ENCODE data around the gene POLK.

POLK gene

DNA sequence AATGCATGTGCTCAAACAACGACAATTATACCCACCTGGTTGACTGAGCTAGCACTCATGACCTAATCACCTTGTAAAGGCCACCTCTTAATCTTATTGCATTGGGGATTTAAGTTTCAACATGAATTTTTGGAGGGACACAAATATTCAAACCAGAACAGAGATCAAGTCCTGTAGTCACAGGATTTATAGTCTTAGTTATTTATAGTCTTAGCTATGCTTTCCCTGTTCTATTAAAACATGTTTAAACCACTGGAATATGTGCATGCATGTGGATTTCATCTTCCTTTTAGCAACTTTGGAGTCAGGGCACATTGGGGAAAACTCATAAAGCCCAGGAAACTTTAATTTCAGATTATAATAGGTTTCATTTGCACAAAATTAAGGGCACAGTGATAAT, 126.3 kb downstream of the POLK start:
- no peaks in the 10 kb centered on the region for H3K9me3 ChIP-seq (ENCODE audit: control insufficient read depth, insufficient read depth, low read length)
- no CpG with 5 or more reads among the region's 1 CpG for WGBS (ENCODE audit: insufficient coverage, insufficient read length)
- H3K27me3 ChIP-seq (ENCODE audit: control insufficient read depth, insufficient read depth, low read length) = no peaks in the 10 kb centered on the region; the same call in 1 of the 2 replicates
- no peak overlapping the region for H3K27ac ChIP-seq (ENCODE audit: low read length)
- no peak overlapping the region for H3K4me3 ChIP-seq (ENCODE audit: low read length)
- no peak for DNase-seq (ENCODE audit: low read depth, low spot score)
- H3K4me1 ChIP-seq (ENCODE audit: control insufficient read depth, insufficient read depth, low read length) = no peaks in the 10 kb centered on the region
- H3K36me3 ChIP-seq (ENCODE audit: control insufficient read depth, insufficient read depth, low read length) = no peaks in the 10 kb centered on the region

DNA sequence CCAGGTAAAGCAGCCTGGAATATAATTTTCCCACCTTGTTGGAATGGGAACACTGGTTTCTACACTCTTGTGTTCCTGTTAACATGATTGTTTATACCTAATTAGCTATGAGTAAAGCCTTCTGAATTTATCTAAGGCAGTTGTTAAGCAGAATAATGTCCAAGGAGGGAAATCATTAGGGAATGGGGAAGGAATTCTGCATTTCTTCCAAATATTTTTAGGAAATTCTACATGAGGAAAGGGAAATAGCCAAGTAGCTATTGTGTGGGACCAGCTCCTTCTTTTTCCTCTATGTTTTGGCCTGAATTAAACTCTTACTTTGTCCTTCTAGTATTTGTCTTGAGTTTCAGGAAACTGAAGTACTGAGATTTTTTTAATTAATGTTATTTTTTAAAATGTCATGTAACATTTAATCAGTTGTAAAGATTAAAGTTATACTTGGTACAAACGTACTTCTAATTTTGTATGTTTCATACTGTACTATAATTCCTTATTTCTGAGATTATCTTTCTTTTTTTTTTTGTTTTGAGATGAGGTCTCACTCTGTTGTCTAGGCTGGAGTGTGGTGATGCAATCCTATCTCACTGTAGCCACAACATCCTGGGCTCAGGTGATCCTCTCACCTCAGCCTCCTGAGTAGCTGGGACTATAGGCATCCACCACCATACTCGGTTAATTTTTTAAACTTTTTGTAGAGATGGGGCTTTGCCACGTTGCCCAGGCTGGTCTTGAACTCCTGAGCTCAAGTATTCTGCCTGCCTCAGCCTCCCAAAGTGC, 128.0 kb downstream of the POLK start:
- no peaks in the 10 kb centered on the region for H3K4me1 ChIP-seq (ENCODE audit: control insufficient read depth, insufficient read depth, low read length)
- DNase-seq (ENCODE audit: low read depth, low spot score) = no peak
- H3K9me3 ChIP-seq (ENCODE audit: control insufficient read depth, insufficient read depth, low read length) = no peaks in the 10 kb centered on the region
- no peaks in the 10 kb centered on the region; the same call in 1 of the 2 replicates for H3K27me3 ChIP-seq (ENCODE audit: control insufficient read depth, insufficient read depth, low read length)
- H3K36me3 ChIP-seq (ENCODE audit: control insufficient read depth, insufficient read depth, low read length) = no peaks in the 10 kb centered on the region
- no peak overlapping the region for H3K4me3 ChIP-seq (ENCODE audit: low read length)
- no CpG with 5 or more reads among the region's 3 CpGs for WGBS (ENCODE audit: insufficient coverage, insufficient read length)
- H3K27ac ChIP-seq (ENCODE audit: low read length) = no peak overlapping the region

DNA sequence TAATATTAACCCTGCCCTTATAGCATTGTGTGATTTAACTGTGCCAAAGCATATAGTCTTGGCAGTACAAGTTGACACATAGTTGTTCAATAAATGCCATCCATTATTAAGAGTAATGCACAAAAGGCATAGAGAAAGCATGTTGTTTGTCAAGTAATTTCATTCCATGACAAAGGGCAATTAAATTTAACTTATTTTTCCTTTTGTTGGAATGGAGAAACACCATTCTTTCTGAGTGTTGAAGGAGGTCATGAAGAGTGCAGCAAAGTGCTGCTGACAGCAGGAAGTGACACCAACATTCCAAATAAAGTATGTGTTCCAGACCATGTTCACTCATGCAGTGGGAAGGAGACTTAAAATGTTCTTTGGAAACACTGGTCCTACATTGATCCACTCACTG, 128.7 kb downstream of the POLK start:
- DNase-seq (ENCODE audit: low read depth, low spot score) = no peak
- Histone ChIP-seq H3K36me3 (ENCODE audit: control insufficient read depth, insufficient read depth, low read length) (no peaks in the 10 kb centered on the region), H3K9me3 (ENCODE audit: control insufficient read depth, insufficient read depth, low read length) (no peaks in the 10 kb centered on the region), H3K27me3 (ENCODE audit: control insufficient read depth, insufficient read depth, low read length) (no peaks in the 10 kb centered on the region; the same call in 1 of the 2 replicates), H3K4me1 (ENCODE audit: control insufficient read depth, insufficient read depth, low read length) (no peaks in the 10 kb centered on the region), H3K27ac (ENCODE audit: low read length) (no peak overlapping the region), H3K4me3 (ENCODE audit: low read length) (no peak overlapping the region)

DNA sequence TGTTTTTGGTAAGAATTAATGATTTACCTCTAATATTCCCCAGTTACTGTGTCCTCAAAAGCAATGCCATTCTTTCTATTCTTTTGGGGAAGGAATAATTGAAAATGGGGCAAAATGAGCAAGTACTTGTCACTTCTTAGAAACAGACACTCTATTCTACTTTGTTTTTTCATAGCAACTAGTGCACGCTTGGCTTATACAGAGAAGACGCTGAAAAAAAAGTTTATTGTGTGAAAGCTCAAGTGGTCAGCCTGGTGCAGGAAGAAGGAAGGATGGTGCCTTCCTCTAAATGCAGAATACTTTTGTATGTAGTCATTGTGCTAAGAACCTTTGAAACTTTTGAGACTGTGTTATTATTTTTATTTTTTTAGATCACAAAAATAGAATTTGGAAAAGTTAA, 129.1 kb downstream of the POLK start:
- WGBS (ENCODE audit: insufficient coverage, insufficient read length) = no CpG with 5 or more reads among the region's 2 CpGs
- Histone ChIP-seq H3K4me1 (ENCODE audit: control insufficient read depth, insufficient read depth, low read length) (no peaks in the 10 kb centered on the region), H3K9me3 (ENCODE audit: control insufficient read depth, insufficient read depth, low read length) (no peaks in the 10 kb centered on the region), H3K4me3 (ENCODE audit: low read length) (no peak overlapping the region), H3K27me3 (ENCODE audit: control insufficient read depth, insufficient read depth, low read length) (no peaks in the 10 kb centered on the region; the same call in 1 of the 2 replicates), H3K27ac (ENCODE audit: low read length) (no peak overlapping the region), H3K36me3 (ENCODE audit: control insufficient read depth, insufficient read depth, low read length) (no peaks in the 10 kb centered on the region)
- no peak for DNase-seq (ENCODE audit: low read depth, low spot score)

DNA sequence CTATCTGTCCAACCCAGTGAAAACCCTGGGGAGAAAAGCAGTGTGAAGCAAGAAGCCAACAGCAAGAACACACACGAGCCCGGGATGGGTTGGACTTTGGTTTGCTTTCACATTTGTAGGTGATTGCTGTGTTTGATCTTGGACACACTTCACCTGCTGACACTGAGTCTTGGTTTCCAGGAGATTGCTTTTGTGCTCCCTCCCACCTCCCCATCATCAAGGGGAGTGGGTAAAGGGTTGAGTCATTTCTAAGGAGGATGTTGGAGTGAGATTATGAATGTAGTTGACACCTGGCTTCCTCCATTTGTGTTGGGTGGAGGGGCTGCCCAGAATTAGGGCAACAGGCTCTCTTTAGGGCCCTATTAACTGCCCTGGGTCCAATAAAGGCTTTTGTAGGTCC, 137.0 kb downstream of the POLK start:
- no peak overlapping the region for H3K27ac ChIP-seq (ENCODE audit: low read length)
- H3K4me1 ChIP-seq (ENCODE audit: control insufficient read depth, insufficient read depth, low read length) = no peaks in the 10 kb centered on the region
- no peaks in the 10 kb centered on the region for H3K36me3 ChIP-seq (ENCODE audit: control insufficient read depth, insufficient read depth, low read length)
- no CpG with 5 or more reads among the region's 2 CpGs for WGBS (ENCODE audit: insufficient coverage, insufficient read length)
- DNase-seq (ENCODE audit: low read depth, low spot score) = no peak
- H3K27me3 ChIP-seq (ENCODE audit: control insufficient read depth, insufficient read depth, low read length) = no peaks in the 10 kb centered on the region
- no peaks in the 10 kb centered on the region for H3K9me3 ChIP-seq (ENCODE audit: control insufficient read depth, insufficient read depth, low read length)
- H3K4me3 ChIP-seq (ENCODE audit: low read length) = no peak overlapping the region
